Ishikawa (cell line): ENCODE measurements around the gene CCDC9B.

Experiments
- CEBPB ChIP-seq: IDR thresholded peaks from 2 replicates; pipeline ENCODE4 v1.6.1; 2012
- CREB1 ChIP-seq: IDR thresholded peaks from 2 replicates; pipeline ENCODE4 v1.6.1; 2012; ENCODE audit warnings: low read depth
- EGR1 ChIP-seq: IDR thresholded peaks from 2 replicates; pipeline ENCODE4 v1.6.1; 2012
- EP300 ChIP-seq: IDR thresholded peaks from 2 replicates; pipeline ENCODE4 v1.6.1; 2012; ENCODE audit warnings: borderline replicate concordance
- FOXM1 ChIP-seq: IDR thresholded peaks from 2 replicates; pipeline ENCODE4 v1.6.1; 2012; ENCODE audit warnings: low read depth, borderline replicate concordance
- MAX ChIP-seq: IDR thresholded peaks from 2 replicates; pipeline ENCODE4 v1.6.1; 2012
- NFIC ChIP-seq: IDR thresholded peaks from 2 replicates; pipeline ENCODE4 v1.6.1; 2012
- RAD21 ChIP-seq: IDR thresholded peaks from 2 replicates; pipeline ENCODE4 v1.6.1; 2012; ENCODE audit warnings: low read depth
- REST ChIP-seq: IDR thresholded peaks from 2 replicates; pipeline ENCODE4 v1.6.1; 2012; ENCODE audit warnings: low read depth, mild to moderate bottlenecking
- TAF1 ChIP-seq: IDR thresholded peaks from 2 replicates; pipeline ENCODE4 v1.6.1; 2012; ENCODE audit warnings: low read depth, mild to moderate bottlenecking
- TCF12 ChIP-seq: IDR thresholded peaks from 2 replicates; pipeline ENCODE4 v1.6.1; 2012; ENCODE audit warnings: low read depth
- TEAD4 ChIP-seq: IDR thresholded peaks from 2 replicates; pipeline ENCODE4 v1.6.1; 2012
- USF1 ChIP-seq: IDR thresholded peaks from 2 replicates; pipeline ENCODE4 v1.6.1; 2012
- YY1 ChIP-seq: IDR thresholded peaks from 2 replicates; pipeline ENCODE4 v1.6.1; 2012; ENCODE audit warnings: low read depth
- ZBTB7A ChIP-seq: IDR thresholded peaks from 2 replicates; pipeline ENCODE4 v1.6.1; 2012; ENCODE audit warnings: low read depth

The CCDC9B gene

GRCh38 chr15:40307421-40308211 lies 33.1 kb downstream of the CCDC9B start, which contains the start of gene PLCB2:
Gene PLCB2 (minus strand): TSS chr15:40307935. CDS start chr15:40307672, 263 bp downstream.
- TF ChIP-seq TAF1 (no peak), YY1 (no peak), FOXM1 (no peak), RAD21 (no peak), CEBPB (no peak), MAX (no peak), EGR1 (no peak), ZBTB7A (no peak), USF1 (no peak), TCF12 (no peak), EP300 (no peak), TEAD4 (no peak), NFIC (no peak), CREB1 (no peak), REST (no peak)

GRCh38 chr15:40306908-40307307 lies 33.8 kb downstream of the CCDC9B start:
- no peak for TF ChIP-seq EP300
- no peak for TF ChIP-seq CEBPB
- no peak for TF ChIP-seq ZBTB7A
- TF ChIP-seq TCF12, result no peak
- no peak for TF ChIP-seq TAF1
- TF ChIP-seq USF1, result no peak
- no peak for TF ChIP-seq EGR1
- no peak for TF ChIP-seq RAD21
- no peak for TF ChIP-seq REST
- no peak for TF ChIP-seq NFIC
- no peak for TF ChIP-seq TEAD4
- no peak for TF ChIP-seq FOXM1
- no peak for TF ChIP-seq YY1
- TF ChIP-seq CREB1, result no peak
- TF ChIP-seq MAX, result no peak

- TF ChIP-seq TAF1 (no peak), CEBPB (no peak), CREB1 (no peak), RAD21 (no peak), YY1 (no peak), REST (no peak), FOXM1 (no peak), ZBTB7A (no peak), NFIC (no peak), TEAD4 (no peak), USF1 (no peak), EGR1 (no peak), EP300 (no peak), TCF12 (no peak), MAX (no peak)
Measured at GRCh38 chr15:40306371-40306770, 34.4 kb downstream of the CCDC9B start.
